HFFc6 (cell line): ENCODE results near the gene KCNJ5. TPM values are rescaled to one million over a fixed set of nuclear protein-coding genes. Genes with fewer than 3 reads are reported as not detected.

Source experiments
- DNase-seq: peaks from one replicate; pipeline ENCODE4 v3.0.0-alpha.2; 2018
- H3K27ac Mint-ChIP-seq: 2 replicates; pipeline ENCODE4 v1.8.0; 2020; ENCODE audit warnings: mild to moderate bottlenecking, mixed read lengths
- H3K27me3 Mint-ChIP-seq: 2 replicates; pipeline ENCODE4 v1.8.0; 2021; ENCODE audit warnings: mild to moderate bottlenecking, moderate library complexity, mixed read lengths; ENCODE audit not compliant: insufficient read depth
- H3K36me3 Mint-ChIP-seq: 2 replicates; pipeline ENCODE4 v1.8.0; 2021; ENCODE audit warnings: low read depth, mixed read lengths
- H3K4me1 Mint-ChIP-seq: 2 replicates; pipeline ENCODE4 v1.8.0; 2020; ENCODE audit warnings: low read depth, mixed read lengths
- H3K4me3 Mint-ChIP-seq: 2 replicates; pipeline ENCODE4 v1.8.0; 2020; ENCODE audit warnings: mild to moderate bottlenecking, moderate library complexity, mixed read lengths
- H3K9me3 Mint-ChIP-seq: 2 replicates; pipeline ENCODE4 v1.8.0; 2020; ENCODE audit warnings: mild to moderate bottlenecking, mixed read lengths
- CTCF ChIP-seq: fragments of 200-600 bp; sonication (generic); IDR thresholded peaks from 2 replicates; pipeline ENCODE4 v1.5.0; 2021; ENCODE audit warnings: antibody characterized with exemption, mild to moderate bottlenecking
- total RNA-seq, 6 experiments: library from RNA; stranded (reverse); fragmentation: NEBNext Ultra II Directional; extraction: Animal tissue kit (Norgen Biotek cat#: 25700); gene quantifications; 2 replicates in 1 of 6; 3 replicates in 5 of 6; pipeline ENCODE4 v1.2.3, GENCODE V29; 2021

KCNJ5 gene
- total RNA-seq, 6 experiments from 2014 or later, result not detected

GRCh38 chr11:128934926-128935325 lies 43.8 kb downstream of the KCNJ5 start:
- no peaks in the 10 kb centered on the region for H3K9me3 Mint-ChIP-seq
- no peak overlapping the region for H3K27ac Mint-ChIP-seq
- H3K36me3 Mint-ChIP-seq, result no peaks in the 10 kb centered on the region
- TF ChIP-seq CTCF, result no peak
- H3K4me3 Mint-ChIP-seq, result no peak overlapping the region
- peaks cover 3% of the 10 kb centered on the region; the same call in 1 of the 2 replicates for H3K4me1 Mint-ChIP-seq
- H3K27me3 Mint-ChIP-seq, result peaks cover 38% of the 10 kb centered on the region
- DNase-seq, result no peak

GRCh38 chr11:128936606-128937251 lies 45.6 kb downstream of the KCNJ5 start:
- Mint-ChIP-seq H3K9me3 (no peaks in the 10 kb centered on the region), H3K27me3 (peaks cover 53% of the 10 kb centered on the region), H3K36me3 (no peaks in the 10 kb centered on the region), H3K27ac (no peak overlapping the region), H3K4me3 (no peak overlapping the region), H3K4me1 (no peaks in the 10 kb centered on the region)
- DNase-seq, result no peak
- TF ChIP-seq CTCF, result no peak

GRCh38 chr11:128937480-128937879 lies 46.3 kb downstream of the KCNJ5 start:
- no peak for TF ChIP-seq CTCF
- H3K9me3 Mint-ChIP-seq, result no peaks in the 10 kb centered on the region
- no peaks in the 10 kb centered on the region for H3K36me3 Mint-ChIP-seq
- no peak overlapping the region for H3K27ac Mint-ChIP-seq
- no peak for DNase-seq
- no peak overlapping the region for H3K4me3 Mint-ChIP-seq
- H3K4me1 Mint-ChIP-seq, result no peaks in the 10 kb centered on the region
- peaks cover 51% of the 10 kb centered on the region for H3K27me3 Mint-ChIP-seq

- DNase-seq, result no peak
Measured at GRCh38 chr11:128938156-128938885, 47.2 kb downstream of the KCNJ5 start.

GRCh38 chr11:128939591-128939990 lies 48.4 kb downstream of the KCNJ5 start:
- DNase-seq, result no peak
- no peak overlapping the region for H3K27ac Mint-ChIP-seq
- no peak for TF ChIP-seq CTCF
- no peaks in the 10 kb centered on the region for H3K4me1 Mint-ChIP-seq
- H3K27me3 Mint-ChIP-seq, result peaks cover 52% of the 10 kb centered on the region
- no peak overlapping the region for H3K4me3 Mint-ChIP-seq
- no peaks in the 10 kb centered on the region; the same call in 1 of the 2 replicates for H3K36me3 Mint-ChIP-seq
- no peaks in the 10 kb centered on the region for H3K9me3 Mint-ChIP-seq

More at GRCh38 chr11:128938156-128938885, 47.2 kb downstream of the KCNJ5 start:
- Mint-ChIP-seq H3K27ac (no peak overlapping the region), H3K4me1 (no peaks in the 10 kb centered on the region), H3K9me3 (no peaks in the 10 kb centered on the region), H3K4me3 (no peak overlapping the region), H3K27me3 (peaks cover 50% of the 10 kb centered on the region), H3K36me3 (no peaks in the 10 kb centered on the region)
- TF ChIP-seq CTCF, result no peak
